ENCODE results near the gene FREY1.

FREY1 gene

GRCh38 chr11:45925550-45925949, 18.5 kb upstream of the FREY1 start:
- H3K4me3 ChIP-seq (replicated peaks; ENCODE audit: insufficient read depth, low read length): no peak overlapping the region
- no peak for DNase-seq (ENCODE audit: low read depth in 1 of 2, low spot score in 1 of 2)
- peaks cover 18% of the 10 kb centered on the region for H3K27me3 ChIP-seq (ENCODE audit: insufficient read depth, poor library complexity, severe bottlenecking)
- H3K27ac ChIP-seq (replicated peaks): no peak overlapping the region
- no peak for TF ChIP-seq POLR2AphosphoS5 (IDR thresholded peaks at IDR 0.05; ENCODE audit: low read depth)
- no peak for TF ChIP-seq REST (IDR thresholded peaks at IDR 0.05; ENCODE audit: insufficient replicate concordance, low read depth)
- no peak for TF ChIP-seq GABPA (IDR thresholded peaks at IDR 0.05; ENCODE audit: low read depth)
- no peak for TF ChIP-seq SPI1 (IDR thresholded peaks at IDR 0.05; ENCODE audit: borderline replicate concordance, low read depth)
- no peak for TF ChIP-seq CTCF (IDR thresholded peaks at IDR 0.05; ENCODE audit: insufficient read depth, low read length)

- Histone ChIP-seq H3K27ac (replicated peaks) (no peak overlapping the region), H3K4me3 (replicated peaks; ENCODE audit: insufficient read depth, low read length) (no peak overlapping the region), H3K27me3 (ENCODE audit: insufficient read depth, poor library complexity, severe bottlenecking) (peaks cover 18% of the 10 kb centered on the region)
- DNase-seq (ENCODE audit: low read depth in 1 of 2, low spot score in 1 of 2): no peak
- peak; percentile 78 for TF ChIP-seq REST (IDR thresholded peaks at IDR 0.05; ENCODE audit: insufficient replicate concordance, low read depth)
- no peak for TF ChIP-seq GABPA (IDR thresholded peaks at IDR 0.05; ENCODE audit: low read depth)
- no peak for TF ChIP-seq CTCF (IDR thresholded peaks at IDR 0.05; ENCODE audit: insufficient read depth, low read length)
- no peak for TF ChIP-seq POLR2AphosphoS5 (IDR thresholded peaks at IDR 0.05; ENCODE audit: low read depth)
Measured at GRCh38 chr11:45924927-45925326, 17.9 kb upstream of the FREY1 start.

- no peak for DNase-seq (ENCODE audit: low read depth in 1 of 2, low spot score in 1 of 2)
- no peak overlapping the region for H3K27ac ChIP-seq (replicated peaks)
- peaks cover 18% of the 10 kb centered on the region for H3K27me3 ChIP-seq (ENCODE audit: insufficient read depth, poor library complexity, severe bottlenecking)
- no peak overlapping the region for H3K4me3 ChIP-seq (replicated peaks; ENCODE audit: insufficient read depth, low read length)
- TF ChIP-seq REST (IDR thresholded peaks at IDR 0.05; ENCODE audit: insufficient replicate concordance, low read depth) (no peak), CTCF (IDR thresholded peaks at IDR 0.05; ENCODE audit: insufficient read depth, low read length) (no peak), POLR2AphosphoS5 (IDR thresholded peaks at IDR 0.05; ENCODE audit: low read depth) (no peak), SPI1 (IDR thresholded peaks at IDR 0.05; ENCODE audit: borderline replicate concordance, low read depth) (no peak), GABPA (IDR thresholded peaks at IDR 0.05; ENCODE audit: low read depth) (no peak)
Measured at GRCh38 chr11:45924036-45924915, 17.2 kb upstream of the FREY1 start.
